K562 (cell line): ENCODE measurements around the gene TNFRSF18. TPM values are rescaled to one million over a fixed set of nuclear protein-coding genes. Genes with fewer than 3 reads are reported as not detected.

Experiments
- ARID1B ChIP-seq: fragments of 450-650 bp; IDR thresholded peaks from 2 replicates; pipeline ENCODE4 v1.6.1; 2016; ENCODE audit warnings: antibody characterized with exemption, mild to moderate bottlenecking, inconsistent platforms
- ATF3 ChIP-seq, 2 experiments: fragments of 450-650 bp in 1 of 2; sonication (generic) in 1 of 2; formaldehyde crosslinking in 1 of 2; IDR thresholded peaks in 1 of 2; conservative IDR thresholded peaks in 1 of 2; 2 replicates each; pipeline versions ENCODE4 v1.6.1 to v1.8.1; 2016 to 2023; ENCODE audit warnings: mild to moderate bottlenecking in 2 of 2, moderate library complexity in 2 of 2, inconsistent platforms in 1 of 2, missing genetic modification reagents in 1 of 2
- BRD9 ChIP-seq: fragments of 450-650 bp; IDR thresholded peaks from 2 replicates; pipeline ENCODE4 v1.6.1; 2018; ENCODE audit warnings: low read depth; ENCODE audit not compliant: partially characterized antibody
- HDAC6 ChIP-seq: IDR thresholded peaks from 2 replicates; pipeline ENCODE4 v1.6.1; 2012; ENCODE audit warnings: low read depth, mild to moderate bottlenecking, control low read depth, inconsistent platforms, low read length, moderate library complexity
- ILK ChIP-seq: fragments of 450-650 bp; IDR thresholded peaks from 2 replicates; pipeline ENCODE4 v1.6.1; 2016; ENCODE audit warnings: missing genetic modification characterization, low read depth, mild to moderate bottlenecking, missing compliant biosample characterization, moderate library complexity, borderline replicate concordance
- KHSRP ChIP-seq: fragments of 450-650 bp; IDR thresholded peaks from 2 replicates; pipeline ENCODE4 v1.6.1; 2017
- MBD2 ChIP-seq: sonication (generic); IDR thresholded peaks from 2 replicates; pipeline ENCODE4 v1.6.1; 2016; ENCODE audit warnings: low read depth, borderline replicate concordance
- MCM5 ChIP-seq: fragments of 450-650 bp; IDR thresholded peaks from 2 replicates; pipeline ENCODE4 v1.6.1; 2016; ENCODE audit warnings: low read depth
- POLR3G ChIP-seq: IDR thresholded peaks from 2 replicates; pipeline ENCODE4 v1.6.1; 2011; ENCODE audit not compliant: insufficient read length, insufficient replicate concordance; ENCODE audit errors: extremely low read depth
- SMARCA4 ChIP-seq: fragments of 450-650 bp; IDR thresholded peaks from 2 replicates; pipeline ENCODE4 v1.6.1; 2016
- SMARCE1 ChIP-seq: fragments of 450-650 bp; IDR thresholded peaks from 2 replicates; pipeline ENCODE4 v1.7.1; 2016; ENCODE audit warnings: mild to moderate bottlenecking
- SREBF1 ChIP-seq: fragments of 150-350 bp; IDR thresholded peaks from 2 replicates; pipeline ENCODE4 v1.6.1; 2014; ENCODE audit warnings: antibody characterized with exemption, low read depth, low read length, borderline replicate concordance
- TCF3 ChIP-seq: sonication (generic); formaldehyde crosslinking; IDR thresholded peaks from 2 replicates; pipeline ENCODE4 v1.4.0; 2020; ENCODE audit warnings: mild to moderate bottlenecking, missing genetic modification reagents
- THAP7 ChIP-seq: fragments of 250-450 bp; sonication (Bioruptor Pico); IDR thresholded peaks from 2 replicates; pipeline ENCODE4 v1.5.0; 2021
- ZNF174 ChIP-seq: fragments of 250-450 bp; sonication (Bioruptor Pico); IDR thresholded peaks from 2 replicates; pipeline ENCODE4 v1.4.0; 2020; ENCODE audit warnings: mild to moderate bottlenecking
- ZNF561 ChIP-seq: fragments of 450-650 bp; formaldehyde crosslinking; conservative IDR thresholded peaks from 2 replicates; pipeline ENCODE4 v1.4.0; 2020; ENCODE audit warnings: mild to moderate bottlenecking, moderate library complexity
- ZNF717 ChIP-seq: fragments of 250-450 bp; sonication (Bioruptor Pico); IDR thresholded peaks from 2 replicates; pipeline ENCODE4 v1.5.0; 2021
- polyA plus RNA-seq, 8 experiments: library from polyadenylated mRNA; depleted of rRNA in 4 of 8; stranded (reverse) in 5 of 8; unstranded in 3 of 8; fragments of >200 nt; fragmentation: Nextera tagmentation in 2 of 8; fragmentation: Illumina TruSeq in 1 of 8; extraction: Ambion mirVana in 2 of 8; extraction: Trizol in 1 of 8; gene quantifications; 2 replicates each; pipeline versions ENCODE4 v1.2.1 to v1.2.3, GENCODE V29; 2011 to 2014; ENCODE audit warnings: inconsistent platforms in 1 of 8, missing spikeins in 1 of 8
- total RNA-seq, 7 experiments: library from RNA; depleted of rRNA in 6 of 7; stranded (reverse); fragments of >200 nt in 6 of 7; fragmentation: Illumina TruSeq in 2 of 7; extraction: Trizol in 2 of 7; gene quantifications; 2 replicates each; pipeline versions ENCODE4 v1.2.1 to v1.2.3, GENCODE V29; 2011 to 2021; ENCODE audit warnings: low replicate concordance in 1 of 7
- TF ChIP-seq, protein P1 (sequence below), 2 experiments: fragments of 450-650 bp; formaldehyde crosslinking in 1 of 2; IDR thresholded peaks; 2 replicates each; pipeline versions ENCODE4 v1.4.0 to v1.6.1; 2014 to 2020; ENCODE audit warnings: mild to moderate bottlenecking in 2 of 2, borderline replicate concordance in 1 of 2, low read depth in 1 of 2
- TF ChIP-seq, protein P2 (sequence below): fragments of 250-450 bp; sonication (Bioruptor Pico); IDR thresholded peaks from 2 replicates; pipeline ENCODE4 v1.8.0; 2021; ENCODE audit warnings: borderline replicate concordance, mild to moderate bottlenecking, moderate library complexity; ENCODE audit not compliant: poor library complexity, severe bottlenecking

Gene TNFRSF18
- total and polyA plus RNA-seq, 9 of the 15 experiments (the other 6 are each of a cell fraction or from before 2014, with no cell fraction given): 0.24 to 0.27 TPM; not detected in 7

DNA sequence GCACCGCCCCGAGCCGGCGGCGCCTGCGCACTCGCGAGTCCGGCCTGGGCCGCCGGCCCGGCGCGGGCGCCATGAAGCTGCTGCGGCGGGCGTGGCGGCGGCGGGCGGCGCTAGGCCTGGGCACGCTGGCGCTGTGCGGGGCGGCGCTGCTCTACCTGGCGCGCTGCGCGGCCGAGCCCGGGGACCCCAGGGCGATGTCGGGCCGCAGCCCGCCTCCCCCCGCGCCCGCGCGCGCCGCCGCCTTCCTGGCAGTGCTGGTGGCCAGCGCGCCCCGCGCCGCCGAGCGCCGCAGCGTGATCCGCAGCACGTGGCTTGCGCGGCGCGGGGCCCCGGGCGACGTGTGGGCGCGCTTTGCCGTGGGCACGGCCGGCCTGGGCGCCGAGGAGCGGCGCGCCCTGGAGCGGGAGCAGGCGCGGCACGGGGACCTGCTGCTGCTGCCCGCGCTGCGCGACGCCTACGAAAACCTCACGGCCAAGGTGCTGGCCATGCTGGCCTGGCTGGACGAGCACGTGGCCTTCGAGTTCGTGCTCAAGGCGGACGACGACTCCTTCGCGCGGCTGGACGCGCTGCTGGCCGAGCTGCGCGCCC, 25.9 kb upstream of the TNFRSF18 start, which contains the start of gene B3GALT6 (continued):
- TF ChIP-seq, protein P1, sequence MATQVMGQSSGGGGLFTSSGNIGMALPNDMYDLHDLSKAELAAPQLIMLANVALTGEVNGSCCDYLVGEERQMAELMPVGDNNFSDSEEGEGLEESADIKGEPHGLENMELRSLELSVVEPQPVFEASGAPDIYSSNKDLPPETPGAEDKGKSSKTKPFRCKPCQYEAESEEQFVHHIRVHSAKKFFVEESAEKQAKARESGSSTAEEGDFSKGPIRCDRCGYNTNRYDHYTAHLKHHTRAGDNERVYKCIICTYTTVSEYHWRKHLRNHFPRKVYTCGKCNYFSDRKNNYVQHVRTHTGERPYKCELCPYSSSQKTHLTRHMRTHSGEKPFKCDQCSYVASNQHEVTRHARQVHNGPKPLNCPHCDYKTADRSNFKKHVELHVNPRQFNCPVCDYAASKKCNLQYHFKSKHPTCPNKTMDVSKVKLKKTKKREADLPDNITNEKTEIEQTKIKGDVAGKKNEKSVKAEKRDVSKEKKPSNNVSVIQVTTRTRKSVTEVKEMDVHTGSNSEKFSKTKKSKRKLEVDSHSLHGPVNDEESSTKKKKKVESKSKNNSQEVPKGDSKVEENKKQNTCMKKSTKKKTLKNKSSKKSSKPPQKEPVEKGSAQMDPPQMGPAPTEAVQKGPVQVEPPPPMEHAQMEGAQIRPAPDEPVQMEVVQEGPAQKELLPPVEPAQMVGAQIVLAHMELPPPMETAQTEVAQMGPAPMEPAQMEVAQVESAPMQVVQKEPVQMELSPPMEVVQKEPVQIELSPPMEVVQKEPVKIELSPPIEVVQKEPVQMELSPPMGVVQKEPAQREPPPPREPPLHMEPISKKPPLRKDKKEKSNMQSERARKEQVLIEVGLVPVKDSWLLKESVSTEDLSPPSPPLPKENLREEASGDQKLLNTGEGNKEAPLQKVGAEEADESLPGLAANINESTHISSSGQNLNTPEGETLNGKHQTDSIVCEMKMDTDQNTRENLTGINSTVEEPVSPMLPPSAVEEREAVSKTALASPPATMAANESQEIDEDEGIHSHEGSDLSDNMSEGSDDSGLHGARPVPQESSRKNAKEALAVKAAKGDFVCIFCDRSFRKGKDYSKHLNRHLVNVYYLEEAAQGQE (IDR thresholded peaks at IDR 0.05; ENCODE audit: borderline replicate concordance): no peak
- TF ChIP-seq, protein P1 (CRISPR knock-in tag; IDR thresholded peaks at IDR 0.05; ENCODE audit: low read depth): no peak
- TF ChIP-seq HDAC6: no peak
- no peak for TF ChIP-seq ZNF174 (CRISPR knock-in tag)
- no peak for TF ChIP-seq MCM5
- TF ChIP-seq, protein P2, sequence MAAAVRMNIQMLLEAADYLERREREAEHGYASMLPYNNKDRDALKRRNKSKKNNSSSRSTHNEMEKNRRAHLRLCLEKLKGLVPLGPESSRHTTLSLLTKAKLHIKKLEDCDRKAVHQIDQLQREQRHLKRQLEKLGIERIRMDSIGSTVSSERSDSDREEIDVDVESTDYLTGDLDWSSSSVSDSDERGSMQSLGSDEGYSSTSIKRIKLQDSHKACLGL (CRISPR knock-in tag): peak; percentile 68
- no peak for TF ChIP-seq KHSRP
- TF ChIP-seq ATF3 (IDR thresholded peaks at IDR 0.05): no peak
- no peak for TF ChIP-seq ATF3 (CRISPR knock-in tag; conservative IDR thresholded peaks at IDR 0.05)
- no peak for TF ChIP-seq SREBF1
- no peak for TF ChIP-seq MBD2
- no peak for TF ChIP-seq THAP7 (CRISPR knock-in tag)
- TF ChIP-seq ZNF717 (CRISPR knock-in tag): no peak
- no peak for TF ChIP-seq ZNF561 (CRISPR knock-in tag)
- no peak for TF ChIP-seq TCF3 (CRISPR knock-in tag)
- no peak for TF ChIP-seq SMARCE1
- no peak for TF ChIP-seq SMARCA4
- no peak for TF ChIP-seq BRD9
- TF ChIP-seq POLR3G: no peak
- TF ChIP-seq ARID1B: no peak
- no peak for TF ChIP-seq ILK (tag)
